ENCODE data around the gene FAAP100. TPM values are rescaled to one million over a fixed set of nuclear protein-coding genes. Genes with fewer than 3 reads are reported as not detected.

The FAAP100 gene
- total RNA-seq, 1 experiment from 2014 or later, result 31.3 TPM

GRCh38 chr17:81489998-81490992 is 61.9 kb downstream of the FAAP100 start:
- DNase-seq (ENCODE audit: low read depth), result no peak

Other genes with a start within 250 kb of the FAAP100 start
- 4.9 and 6.6 TPM in 2 replicates for gene BAHCC1, start 156.9 kb downstream of the FAAP100 start, total RNA-seq (2014; rRNA removed)
- 6,893 and 8,596 TPM in 2 replicates for gene ACTG1, start 39.6 kb downstream of the FAAP100 start, total RNA-seq (2014; rRNA removed)
- 0.26 and 0.29 TPM in 2 replicates for gene FSCN2, start 24.0 kb downstream of the FAAP100 start, total RNA-seq (2014; rRNA removed)
- 62.3 and 75.7 TPM in 2 replicates for gene NPLOC4, start 84.8 kb upstream of the FAAP100 start, total RNA-seq (2014; rRNA removed)
- 8.5 and 8.8 TPM in 2 replicates for gene TSPAN10, start 84.8 kb upstream of the FAAP100 start, total RNA-seq (2014; rRNA removed)
- gene PDE6G, start 104.2 kb upstream of the FAAP100 start, total RNA-seq (2014; rRNA removed), result not detected in 2 replicates
- 54.1 and 54.8 TPM in 2 replicates for gene OXLD1, start 114.3 kb upstream of the FAAP100 start, total RNA-seq (2014; rRNA removed)
- 25.2 and 28.2 TPM in 2 replicates for gene CCDC137, start 114.4 kb upstream of the FAAP100 start, total RNA-seq (2014; rRNA removed)
- 39.6 and 42.9 TPM in 2 replicates for gene ARL16, start 131.4 kb upstream of the FAAP100 start, total RNA-seq (2014; rRNA removed)
- 157 and 200 TPM in 2 replicates for gene HGS, start 131.7 kb upstream of the FAAP100 start, total RNA-seq (2014; rRNA removed)
- gene MRPL12, start 151.0 kb upstream of the FAAP100 start, total RNA-seq (2014; rRNA removed), result 23.4 and 31.3 TPM in 2 replicates
- 37.3 and 37.8 TPM in 2 replicates for gene SLC25A10, start 159.9 kb upstream of the FAAP100 start, total RNA-seq (2014; rRNA removed)